HCT116 (cell line): ENCODE data around the gene DZIP1L.

Experiments used
- ATF3 ChIP-seq: IDR thresholded peaks from 2 replicates; pipeline ENCODE4 v1.6.1; 2012
- CTCF ChIP-seq, 3 experiments: fragments of 200-600 bp in 1 of 3; sonication (generic) in 1 of 3; IDR thresholded peaks in 2 of 3; conservative IDR thresholded peaks in 1 of 3; 2 replicates each; pipeline ENCODE4 v1.5.1; 2012 to 2017; ENCODE audit warnings: low read depth in 2 of 3, low read length in 2 of 3, antibody characterized with exemption in 1 of 3, borderline replicate concordance in 1 of 3, control low read depth in 1 of 3, mild to moderate bottlenecking in 1 of 3, mixed read lengths in 1 of 3, mixed run types in 1 of 3, moderate library complexity in 1 of 3; ENCODE audit not compliant: insufficient read depth in 1 of 3
- EZH2phosphoT487 ChIP-seq: fragments of 200-600 bp; IDR thresholded peaks from 2 replicates; pipeline ENCODE4 v1.6.1; 2018; ENCODE audit warnings: antibody characterized with exemption, borderline replicate concordance
- POLR2AphosphoS5 ChIP-seq: IDR thresholded peaks from 2 replicates; pipeline ENCODE4 v1.6.1; 2011; ENCODE audit warnings: mild to moderate bottlenecking, low read depth, low read length, moderate library complexity

GRCh38 chr3:138066972-138067371 is 48.4 kb downstream of the DZIP1L start:
- no peak for TF ChIP-seq ATF3
- no peak for TF ChIP-seq CTCF (IDR thresholded peaks at IDR 0.05 in 2 of 3, conservative IDR thresholded peaks at IDR 0.05 in 1 of 3; ENCODE audit: borderline replicate concordance in 1 of 3, insufficient read depth in 1 of 3, low read depth in 2 of 3, low read length in 2 of 3)
- TF ChIP-seq POLR2AphosphoS5, result no peak
- TF ChIP-seq EZH2phosphoT487, result no peak
